Endothelial cell (in vitro differentiated cells): ENCODE data around the gene SOX6. TPM values are rescaled to one million over a fixed set of nuclear protein-coding genes. Genes with fewer than 3 reads are reported as not detected.

Experiments used
- DNase-seq: peaks from one replicate; pipeline ENCODE4 v3.0.0; 2021; ENCODE audit warnings: low spot score
- H3K27ac Mint-ChIP-seq: one replicate; pipeline ENCODE4 v1.8.0; 2021; ENCODE audit warnings: mixed read lengths, inconsistent platforms; ENCODE audit not compliant: unreplicated experiment
- H3K27me3 Mint-ChIP-seq: one replicate; pipeline ENCODE4 v1.8.0; 2021; ENCODE audit warnings: mild to moderate bottlenecking, moderate library complexity, mixed read lengths, inconsistent platforms; ENCODE audit not compliant: unreplicated experiment
- H3K36me3 Mint-ChIP-seq: one replicate; pipeline ENCODE4 v1.8.0; 2021; ENCODE audit warnings: mild to moderate bottlenecking, low read depth, mixed read lengths, inconsistent platforms; ENCODE audit not compliant: unreplicated experiment
- H3K4me1 Mint-ChIP-seq: one replicate; pipeline ENCODE4 v1.8.0; 2021; ENCODE audit warnings: mild to moderate bottlenecking, mixed read lengths, inconsistent platforms; ENCODE audit not compliant: unreplicated experiment
- H3K4me3 Mint-ChIP-seq: one replicate; pipeline ENCODE4 v1.8.0; 2021; ENCODE audit warnings: mild to moderate bottlenecking, mixed read lengths, inconsistent platforms; ENCODE audit not compliant: unreplicated experiment
- H3K9me3 Mint-ChIP-seq: one replicate; pipeline ENCODE4 v1.8.0; 2021; ENCODE audit warnings: mixed read lengths, inconsistent platforms; ENCODE audit not compliant: unreplicated experiment
- total RNA-seq: library from RNA; stranded (reverse); fragmentation: NEBNext Ultra II Directional; extraction: Animal tissue kit (Norgen Biotek cat#: 25700); gene quantifications from one replicate; pipeline ENCODE4 v1.2.1, GENCODE V29; 2021; ENCODE audit not compliant: unreplicated experiment
- TF ChIP-seq, protein P1 (sequence below): fragments of 200-600 bp; sonication (generic); IDR thresholded peaks from one replicate; pipeline ENCODE4 v1.5.0; 2021; ENCODE audit warnings: antibody characterized with exemption; ENCODE audit not compliant: unreplicated experiment

Gene SOX6
- total RNA-seq, 1 donor from 2014 or later: 21.0 TPM

DNA sequence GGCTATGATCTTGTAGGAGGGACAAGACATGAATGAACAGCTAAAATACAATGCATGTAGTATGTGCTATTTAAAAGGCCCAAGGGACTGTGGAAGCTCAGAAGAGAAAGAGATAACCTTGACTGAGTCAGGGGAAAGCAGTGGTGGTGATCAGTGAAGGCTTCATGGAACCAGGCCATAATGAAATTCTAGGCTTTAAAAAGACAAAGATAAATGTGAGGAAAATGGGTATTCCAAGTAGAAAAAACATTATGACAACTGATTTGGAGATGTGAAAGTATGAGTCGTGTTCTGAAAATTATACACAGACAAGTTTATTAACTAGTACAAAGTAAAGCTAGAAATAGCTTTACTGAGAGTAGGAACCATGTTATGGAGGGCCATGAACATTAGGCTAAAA, 189.8 kb downstream of the SOX6 start:
- DNase-seq: no peak
- no peak overlapping the region for H3K27ac Mint-ChIP-seq
- no peaks in the 10 kb centered on the region for H3K36me3 Mint-ChIP-seq
- TF ChIP-seq, protein P1, sequence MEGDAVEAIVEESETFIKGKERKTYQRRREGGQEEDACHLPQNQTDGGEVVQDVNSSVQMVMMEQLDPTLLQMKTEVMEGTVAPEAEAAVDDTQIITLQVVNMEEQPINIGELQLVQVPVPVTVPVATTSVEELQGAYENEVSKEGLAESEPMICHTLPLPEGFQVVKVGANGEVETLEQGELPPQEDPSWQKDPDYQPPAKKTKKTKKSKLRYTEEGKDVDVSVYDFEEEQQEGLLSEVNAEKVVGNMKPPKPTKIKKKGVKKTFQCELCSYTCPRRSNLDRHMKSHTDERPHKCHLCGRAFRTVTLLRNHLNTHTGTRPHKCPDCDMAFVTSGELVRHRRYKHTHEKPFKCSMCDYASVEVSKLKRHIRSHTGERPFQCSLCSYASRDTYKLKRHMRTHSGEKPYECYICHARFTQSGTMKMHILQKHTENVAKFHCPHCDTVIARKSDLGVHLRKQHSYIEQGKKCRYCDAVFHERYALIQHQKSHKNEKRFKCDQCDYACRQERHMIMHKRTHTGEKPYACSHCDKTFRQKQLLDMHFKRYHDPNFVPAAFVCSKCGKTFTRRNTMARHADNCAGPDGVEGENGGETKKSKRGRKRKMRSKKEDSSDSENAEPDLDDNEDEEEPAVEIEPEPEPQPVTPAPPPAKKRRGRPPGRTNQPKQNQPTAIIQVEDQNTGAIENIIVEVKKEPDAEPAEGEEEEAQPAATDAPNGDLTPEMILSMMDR: no peak
- H3K9me3 Mint-ChIP-seq: no peaks in the 10 kb centered on the region
- no peaks in the 10 kb centered on the region for H3K4me1 Mint-ChIP-seq
- H3K4me3 Mint-ChIP-seq: no peak overlapping the region
- H3K27me3 Mint-ChIP-seq: no peaks in the 10 kb centered on the region

- no peaks in the 10 kb centered on the region for H3K36me3 Mint-ChIP-seq
- H3K9me3 Mint-ChIP-seq: no peaks in the 10 kb centered on the region
- H3K27ac Mint-ChIP-seq: no peak overlapping the region
- H3K4me1 Mint-ChIP-seq: no peaks in the 10 kb centered on the region
- no peaks in the 10 kb centered on the region for H3K27me3 Mint-ChIP-seq
- TF ChIP-seq, protein P1: no peak
- DNase-seq: no peak
- H3K4me3 Mint-ChIP-seq: no peak overlapping the region
Observed at GRCh38 chr11:16160146-16160545, 196.2 kb downstream of the SOX6 start.

DNA sequence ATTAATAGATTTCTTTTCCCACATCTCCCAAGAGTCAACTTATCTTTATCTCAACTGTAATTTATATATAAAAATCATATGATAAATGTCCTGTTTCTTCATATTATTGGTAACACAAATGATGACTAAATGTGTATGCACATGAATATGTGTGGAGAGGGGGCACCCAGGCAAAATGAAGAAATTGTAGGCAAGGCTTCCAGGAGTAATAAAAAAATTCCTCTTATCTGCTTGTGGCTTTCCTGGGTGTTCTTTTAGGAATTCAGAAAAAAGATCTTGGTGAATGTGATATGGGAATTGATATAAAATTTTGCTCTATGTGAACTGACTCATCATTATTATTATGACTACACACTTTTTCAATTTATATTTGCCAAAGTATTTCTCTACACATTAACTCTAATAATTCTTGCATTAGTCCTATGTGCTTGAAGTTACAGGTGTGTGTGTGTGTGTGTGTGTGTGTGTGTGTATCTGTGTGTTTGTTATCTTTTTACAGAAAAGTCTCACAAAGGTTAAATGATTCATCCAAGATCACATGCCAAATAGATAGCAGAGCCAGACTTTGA, 197.8 kb downstream of the SOX6 start:
- no peaks in the 10 kb centered on the region for H3K27me3 Mint-ChIP-seq
- H3K4me1 Mint-ChIP-seq: no peaks in the 10 kb centered on the region
- H3K36me3 Mint-ChIP-seq: no peaks in the 10 kb centered on the region
- no peak overlapping the region for H3K27ac Mint-ChIP-seq
- H3K4me3 Mint-ChIP-seq: no peak overlapping the region
- H3K9me3 Mint-ChIP-seq: no peaks in the 10 kb centered on the region
- TF ChIP-seq, protein P1: no peak
- DNase-seq: no peak

GRCh38 chr11:16157327-16157726, 199.0 kb downstream of the SOX6 start:
- no peak overlapping the region for H3K27ac Mint-ChIP-seq
- no peaks in the 10 kb centered on the region for H3K4me1 Mint-ChIP-seq
- TF ChIP-seq, protein P1: no peak
- H3K4me3 Mint-ChIP-seq: no peak overlapping the region
- no peaks in the 10 kb centered on the region for H3K27me3 Mint-ChIP-seq
- DNase-seq: no peak
- no peaks in the 10 kb centered on the region for H3K36me3 Mint-ChIP-seq
- no peaks in the 10 kb centered on the region for H3K9me3 Mint-ChIP-seq

DNA sequence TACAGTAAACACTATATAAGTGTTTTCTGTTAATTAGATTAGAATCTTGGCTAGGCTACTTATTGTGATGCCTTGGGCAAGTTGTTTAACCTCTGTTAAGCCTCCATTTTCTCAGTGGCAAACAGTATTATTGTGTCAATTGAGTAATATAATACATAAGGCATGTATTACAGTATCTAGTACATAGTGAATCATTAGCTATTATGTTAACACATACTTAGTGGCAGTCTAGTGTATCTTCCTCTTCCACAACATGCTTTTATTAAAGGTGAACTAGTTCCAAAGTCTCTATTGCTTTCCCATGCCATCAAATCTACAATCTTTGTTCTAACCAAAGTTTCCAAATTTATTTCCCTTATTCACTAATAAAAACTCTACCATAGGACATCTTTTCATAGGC, 200.9 kb downstream of the SOX6 start:
- H3K27me3 Mint-ChIP-seq: no peaks in the 10 kb centered on the region
- H3K9me3 Mint-ChIP-seq: no peaks in the 10 kb centered on the region
- no peak overlapping the region for H3K4me3 Mint-ChIP-seq
- no peak for DNase-seq
- TF ChIP-seq, protein P1: no peak
- H3K36me3 Mint-ChIP-seq: no peaks in the 10 kb centered on the region
- no peaks in the 10 kb centered on the region for H3K4me1 Mint-ChIP-seq
- H3K27ac Mint-ChIP-seq: no peak overlapping the region
